GM12865 (cell line): ENCODE measurements around the gene ANKUB1.
A peak's percentile ranks its signal among the peaks of the same experiment; 100 is the strongest.

ENCODE experiments used
- DNase-seq: peaks from one replicate; pipeline ENCODE4 v3.0.0; 2010; ENCODE audit warnings: low read depth
- H3K4me3 ChIP-seq: 2 replicates; pipeline ENCODE4 v1.5.1; 2011; ENCODE audit warnings: mild to moderate bottlenecking, low read depth, low read length, control low read depth
- CTCF ChIP-seq: IDR thresholded peaks from 2 replicates; pipeline ENCODE4 v1.5.1; 2011; ENCODE audit warnings: low read length, control low read depth, low read depth, inconsistent platforms; ENCODE audit not compliant: insufficient read depth; ENCODE audit errors: missing control alignments

The ANKUB1 gene

GRCh38 chr3:149717391-149718056 lies 74.8 kb downstream of the ANKUB1 start:
- peak; percentile 76 for DNase-seq
- peak overlapping the region; percentile 27 for H3K4me3 ChIP-seq
- TF ChIP-seq CTCF, result peak; percentile 60

- DNase-seq, result no peak
- H3K4me3 ChIP-seq, result peak overlapping the region; percentile 27
- no peak for TF ChIP-seq CTCF
Observed at GRCh38 chr3:149716984-149717383, 75.4 kb downstream of the ANKUB1 start.

GRCh38 chr3:149715247-149715646 lies 77.1 kb downstream of the ANKUB1 start:
- no peak for TF ChIP-seq CTCF
- DNase-seq, result no peak
- H3K4me3 ChIP-seq, result no peak overlapping the region

GRCh38 chr3:149713730-149714654 lies 78.4 kb downstream of the ANKUB1 start:
- TF ChIP-seq CTCF, result no peak
- DNase-seq, result no peak
- no peak overlapping the region for H3K4me3 ChIP-seq
